ENCODE measurements around the gene GRIK3. TPM values are rescaled to one million over a fixed set of nuclear protein-coding genes. Genes with fewer than 3 reads are reported as not detected.

GRIK3 gene
- total and polyA plus RNA-seq, 2 of the 8 experiments (the other 6 are each of a cell fraction or from before 2014, with no cell fraction given): 2.1 to 3.4 TPM

DNA sequence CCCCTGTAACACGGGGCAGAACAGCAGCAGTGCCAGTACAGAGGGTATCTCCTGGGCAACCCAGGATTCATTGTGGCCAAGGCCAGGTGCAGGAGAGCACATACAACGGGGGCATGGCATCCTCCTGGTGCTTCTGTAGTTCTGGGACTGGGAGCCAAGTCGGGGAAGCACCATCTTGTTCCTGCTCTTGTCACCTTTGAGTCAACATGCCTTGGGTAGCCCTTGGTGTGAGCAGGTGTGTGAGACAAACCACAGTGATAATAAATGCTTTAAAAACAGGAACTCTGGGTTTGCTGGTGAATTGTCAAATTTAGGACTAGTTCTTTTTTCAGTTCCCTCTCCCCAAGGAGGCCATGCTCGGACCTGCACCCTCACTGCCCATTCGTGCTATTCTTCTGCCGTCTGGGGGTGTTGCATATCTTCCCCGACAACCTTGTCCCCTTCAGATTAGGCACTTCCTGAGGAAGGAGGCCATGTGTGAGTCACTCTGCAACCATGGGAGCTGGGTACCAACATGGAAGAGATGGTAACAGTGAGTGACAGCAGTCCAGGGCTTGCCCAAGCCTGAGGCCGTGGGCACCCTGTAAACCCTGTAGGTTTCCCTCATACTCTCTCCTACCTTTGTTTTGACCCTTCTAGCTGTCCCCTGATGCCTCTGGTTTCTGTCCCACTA, 150.2 kb downstream of the GRIK3 start (continued):
- TF ChIP-seq CHD7 (IDR thresholded peaks at IDR 0.05; ENCODE audit: insufficient replicate concordance, low read length) (no peak), SAP30 (IDR thresholded peaks at IDR 0.05; ENCODE audit: insufficient read depth, insufficient replicate concordance, low read length) (no peak), CHD2 (IDR thresholded peaks at IDR 0.05; ENCODE audit: low read length) (no peak)
